Chondrocyte (in vitro differentiated cells): ENCODE data around the gene BCL2. TPM values are rescaled to one million over a fixed set of nuclear protein-coding genes. Genes with fewer than 3 reads are reported as not detected.

Experiments
- DNase-seq: peaks from one replicate; pipeline ENCODE4 v3.0.0; 2021; ENCODE audit warnings: mixed read lengths, low spot score
- H3K27ac Mint-ChIP-seq: one replicate; pipeline ENCODE4 v1.8.0; 2021; ENCODE audit warnings: mild to moderate bottlenecking, moderate library complexity, mixed read lengths; ENCODE audit not compliant: unreplicated experiment
- H3K27me3 Mint-ChIP-seq: 2 replicates; pipeline ENCODE4 v1.8.0; 2021; ENCODE audit warnings: low read depth, mixed read lengths
- H3K36me3 Mint-ChIP-seq: 2 replicates; pipeline ENCODE4 v1.8.0; 2021; ENCODE audit warnings: low read depth, mixed read lengths
- H3K4me1 Mint-ChIP-seq: 2 replicates; pipeline ENCODE4 v1.8.0; 2021; ENCODE audit warnings: low read depth, mild to moderate bottlenecking, mixed read lengths
- H3K4me3 Mint-ChIP-seq: one replicate; pipeline ENCODE4 v1.8.0; 2021; ENCODE audit warnings: mild to moderate bottlenecking, moderate library complexity, mixed read lengths; ENCODE audit not compliant: unreplicated experiment
- H3K9me3 Mint-ChIP-seq: 2 replicates; pipeline ENCODE4 v1.8.0; 2021; ENCODE audit warnings: low read depth, mixed read lengths
- CTCF ChIP-seq: fragments of 200-600 bp; sonication (generic); IDR thresholded peaks from 2 replicates; pipeline ENCODE4 v1.5.0; 2021; ENCODE audit warnings: antibody characterized with exemption, mild to moderate bottlenecking, moderate library complexity
- total RNA-seq: library from RNA; stranded (reverse); gene quantifications from 3 replicates; pipeline ENCODE4 v1.2.1, GENCODE V29; 2021

Gene BCL2
- total RNA-seq, 1 donor from 2014 or later: 8.6 TPM

DNA sequence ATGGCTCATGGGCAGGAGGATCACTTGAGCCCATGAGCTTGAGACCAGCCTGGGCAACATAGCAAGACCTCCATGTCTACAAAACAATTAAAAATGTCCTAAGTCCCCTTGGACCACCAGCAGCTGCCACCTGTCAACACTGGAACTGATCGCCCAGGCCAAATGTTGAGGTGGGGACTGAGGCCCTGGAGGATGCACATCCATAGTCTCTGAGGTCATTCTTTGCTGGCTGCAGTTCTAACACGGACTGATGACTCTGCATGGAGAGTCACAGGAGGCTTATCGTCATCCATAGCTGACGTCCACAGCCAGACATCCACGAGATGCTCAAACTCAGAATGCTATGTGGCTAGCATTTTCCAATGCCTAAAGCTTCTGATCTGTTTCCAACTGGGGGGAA lies 151.3 kb downstream of the BCL2 start:
- Mint-ChIP-seq H3K9me3 (no peaks in the 10 kb centered on the region), H3K36me3 (no peaks in the 10 kb centered on the region), H3K27me3 (no peaks in the 10 kb centered on the region), H3K4me3 (no peak overlapping the region), H3K4me1 (no peaks in the 10 kb centered on the region), H3K27ac (no peak overlapping the region)
- TF ChIP-seq CTCF: no peak
- DNase-seq: no peak

DNA sequence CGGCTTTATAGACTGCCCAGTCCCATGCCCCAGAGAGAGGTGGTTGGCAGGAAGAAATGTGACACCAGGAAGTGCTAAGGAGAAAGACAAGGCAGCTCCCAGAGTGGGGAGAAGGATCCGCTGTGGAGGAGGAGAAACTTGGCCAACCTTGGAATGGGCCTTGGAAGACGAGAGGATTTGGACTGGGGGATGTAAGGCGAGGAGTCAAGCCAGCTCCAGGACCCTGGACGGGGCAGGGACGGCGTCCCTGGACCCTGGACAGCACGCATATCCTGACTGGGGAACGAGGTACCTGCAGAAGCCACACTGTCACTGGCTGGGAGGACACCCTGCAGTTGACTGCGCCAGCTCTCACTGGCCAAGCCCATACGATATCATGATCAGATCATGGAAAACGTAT lies 153.4 kb downstream of the BCL2 start:
- Mint-ChIP-seq H3K27ac (no peak overlapping the region), H3K36me3 (no peaks in the 10 kb centered on the region), H3K27me3 (no peaks in the 10 kb centered on the region), H3K4me3 (no peak overlapping the region), H3K4me1 (peaks cover 20% of the 10 kb centered on the region), H3K9me3 (no peaks in the 10 kb centered on the region)
- TF ChIP-seq CTCF: no peak
- DNase-seq: no peak

- TF ChIP-seq CTCF: no peak
- DNase-seq: no peak
- no peaks in the 10 kb centered on the region for H3K9me3 Mint-ChIP-seq
Observed at GRCh38 chr18:63164396-63164795, 155.2 kb downstream of the BCL2 start.

GRCh38 chr18:63162271-63163014 lies 157.1 kb downstream of the BCL2 start:
- Mint-ChIP-seq H3K27me3 (no peaks in the 10 kb centered on the region), H3K4me1 (peaks cover 57% of the 10 kb centered on the region), H3K9me3 (no peaks in the 10 kb centered on the region), H3K36me3 (no peaks in the 10 kb centered on the region), H3K27ac (peak overlapping the region; percentile 97), H3K4me3 (no peak overlapping the region)
- no peak for TF ChIP-seq CTCF
- no peak for DNase-seq

More at GRCh38 chr18:63164396-63164795, 155.2 kb downstream of the BCL2 start:
- H3K4me1 Mint-ChIP-seq: peaks cover 38% of the 10 kb centered on the region
- H3K27me3 Mint-ChIP-seq: no peaks in the 10 kb centered on the region
- H3K27ac Mint-ChIP-seq: no peak overlapping the region
- H3K36me3 Mint-ChIP-seq: no peaks in the 10 kb centered on the region
- H3K4me3 Mint-ChIP-seq: no peak overlapping the region

DNA sequence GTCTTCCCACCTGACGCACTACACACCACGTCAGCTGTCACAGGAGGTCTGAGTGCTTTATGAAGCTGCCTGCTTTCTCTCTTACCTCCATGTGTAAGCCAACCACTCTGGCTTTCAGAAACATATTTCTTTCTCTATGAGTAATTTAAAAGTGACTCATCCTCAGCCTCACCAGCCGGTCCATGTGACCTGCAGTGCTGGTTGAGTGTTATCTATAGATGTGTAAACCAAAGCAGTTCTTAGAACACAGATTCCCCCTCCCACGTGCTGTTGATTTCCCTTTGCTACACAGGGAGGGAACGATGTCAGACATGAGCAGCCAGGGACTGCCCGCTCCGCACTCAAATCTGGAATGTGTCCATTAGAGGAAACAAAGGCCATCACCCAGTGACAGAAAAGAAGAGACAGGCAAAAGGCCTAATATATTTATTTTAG lies 157.8 kb downstream of the BCL2 start:
- Mint-ChIP-seq H3K4me1 (peaks cover 59% of the 10 kb centered on the region), H3K4me3 (no peak overlapping the region), H3K36me3 (no peaks in the 10 kb centered on the region), H3K27me3 (no peaks in the 10 kb centered on the region), H3K27ac (peak overlapping the region; percentile 97), H3K9me3 (no peaks in the 10 kb centered on the region)
- no peak for DNase-seq
- no peak for TF ChIP-seq CTCF
